Measurements from ENCODE around the gene EDNRA. TPM values are rescaled to one million over a fixed set of nuclear protein-coding genes. Genes with fewer than 3 reads are reported as not detected.

EDNRA gene
- total and polyA plus RNA-seq, 8 donors: 0.58 to 24.6 (median 4.1) TPM; not detected in 1

- no peak for TF ChIP-seq POLR2AphosphoS5 (IDR thresholded peaks at IDR 0.05)
- TF ChIP-seq, protein P1, sequence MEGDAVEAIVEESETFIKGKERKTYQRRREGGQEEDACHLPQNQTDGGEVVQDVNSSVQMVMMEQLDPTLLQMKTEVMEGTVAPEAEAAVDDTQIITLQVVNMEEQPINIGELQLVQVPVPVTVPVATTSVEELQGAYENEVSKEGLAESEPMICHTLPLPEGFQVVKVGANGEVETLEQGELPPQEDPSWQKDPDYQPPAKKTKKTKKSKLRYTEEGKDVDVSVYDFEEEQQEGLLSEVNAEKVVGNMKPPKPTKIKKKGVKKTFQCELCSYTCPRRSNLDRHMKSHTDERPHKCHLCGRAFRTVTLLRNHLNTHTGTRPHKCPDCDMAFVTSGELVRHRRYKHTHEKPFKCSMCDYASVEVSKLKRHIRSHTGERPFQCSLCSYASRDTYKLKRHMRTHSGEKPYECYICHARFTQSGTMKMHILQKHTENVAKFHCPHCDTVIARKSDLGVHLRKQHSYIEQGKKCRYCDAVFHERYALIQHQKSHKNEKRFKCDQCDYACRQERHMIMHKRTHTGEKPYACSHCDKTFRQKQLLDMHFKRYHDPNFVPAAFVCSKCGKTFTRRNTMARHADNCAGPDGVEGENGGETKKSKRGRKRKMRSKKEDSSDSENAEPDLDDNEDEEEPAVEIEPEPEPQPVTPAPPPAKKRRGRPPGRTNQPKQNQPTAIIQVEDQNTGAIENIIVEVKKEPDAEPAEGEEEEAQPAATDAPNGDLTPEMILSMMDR (IDR thresholded peaks at IDR 0.05): no peak
- no peak for TF ChIP-seq EP300 (IDR thresholded peaks at IDR 0.05)
- no peak for TF ChIP-seq POLR2A (IDR thresholded peaks at IDR 0.05)
- DNase-seq: no peak
- no peak overlapping the region for H3K27ac ChIP-seq
- intact Hi-C loops (cut with DNase I; ENCODE audit: low total_unique reads): no loop called here
- no peaks in the 10 kb centered on the region for H3K27me3 ChIP-seq
- no peaks in the 10 kb centered on the region for H3K36me3 ChIP-seq
- no peaks in the 10 kb centered on the region for H3K9me3 ChIP-seq
- H3K4me3 ChIP-seq: no peak overlapping the region
- peaks cover 0 to 9% (median 4%) of the 10 kb centered on the region in 4 donors for H3K4me1 ChIP-seq
Observed at GRCh38 chr4:147487616-147488015, 6.7 kb downstream of the EDNRA start.

DNA sequence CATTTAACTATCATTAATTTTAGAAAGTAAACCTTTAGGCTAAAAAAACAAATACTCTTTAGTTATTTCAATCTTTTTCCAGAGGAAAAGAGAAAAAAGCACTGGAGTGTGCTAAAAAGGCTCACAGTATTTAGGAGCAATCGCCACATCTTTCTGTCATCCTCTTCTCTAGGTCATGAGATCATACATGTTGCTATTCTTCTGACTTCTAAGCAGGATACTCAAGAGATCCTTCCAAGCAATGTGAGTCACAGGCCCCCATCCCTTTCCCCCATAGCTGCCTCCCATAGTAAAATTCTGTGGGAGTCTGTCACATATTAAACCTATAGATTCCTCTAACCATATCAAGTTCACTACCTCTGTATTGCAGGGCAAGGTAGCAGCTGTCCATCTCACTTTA is 7.7 kb downstream of the EDNRA start:
- TF ChIP-seq POLR2AphosphoS5 (IDR thresholded peaks at IDR 0.05) (no peak), POLR2A (IDR thresholded peaks at IDR 0.05) (no peak), EP300 (IDR thresholded peaks at IDR 0.05) (no peak)
- TF ChIP-seq, protein P1 (IDR thresholded peaks at IDR 0.05): no peak
- DNase-seq: no peak
- Histone ChIP-seq H3K9me3 (no peaks in the 10 kb centered on the region), H3K27me3 (no peaks in the 10 kb centered on the region), H3K4me3 (no peak overlapping the region), H3K27ac (no peak overlapping the region), H3K36me3 (no peaks in the 10 kb centered on the region), H3K4me1 (peaks cover 0 to 9% (median 3%) of the 10 kb centered on the region in 4 donors)
- WGBS, 5 donors: 68 to 96% (median 82%) methylated on average over 1 of the region's 1 CpG
- intact Hi-C loops (cut with DNase I; ENCODE audit: low total_unique reads): no loop called here

DNA sequence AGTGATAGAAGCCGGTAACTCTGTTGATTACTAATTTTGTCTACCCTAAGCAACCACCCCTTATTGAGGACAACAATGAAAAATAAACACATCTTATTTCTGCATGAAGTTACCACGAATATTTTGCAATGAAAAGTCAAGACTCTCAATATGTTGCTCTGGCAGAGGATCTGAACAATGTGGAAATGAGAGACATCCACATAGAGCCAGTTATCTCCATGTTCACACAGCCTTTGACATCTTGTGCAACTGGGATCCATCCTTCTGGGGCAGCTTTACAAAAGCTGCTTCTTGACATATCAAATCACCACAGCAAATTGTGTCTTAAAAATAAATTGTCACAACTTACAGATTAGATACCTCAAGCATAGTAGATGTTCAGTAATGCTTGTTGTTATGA is 10.2 kb downstream of the EDNRA start:
- WGBS, 5 donors: 67 to 87% (median 81%) methylated on average over 2 of the region's 2 CpGs
- Histone ChIP-seq H3K27me3 (no peaks in the 10 kb centered on the region), H3K4me3 (no peak overlapping the region), H3K9me3 (no peaks in the 10 kb centered on the region), H3K27ac (no peak overlapping the region), H3K4me1 (peaks cover 0 to 9% (median 3%) of the 10 kb centered on the region in 4 donors), H3K36me3 (no peaks in the 10 kb centered on the region)
- no peak for DNase-seq
- no peak for TF ChIP-seq POLR2A (IDR thresholded peaks at IDR 0.05)
- TF ChIP-seq POLR2AphosphoS5 (IDR thresholded peaks at IDR 0.05): no peak
- TF ChIP-seq, protein P1 (IDR thresholded peaks at IDR 0.05): no peak
- no peak for TF ChIP-seq EP300 (IDR thresholded peaks at IDR 0.05)
- intact Hi-C loops (cut with DNase I; ENCODE audit: low total_unique reads): no loop called here

DNA sequence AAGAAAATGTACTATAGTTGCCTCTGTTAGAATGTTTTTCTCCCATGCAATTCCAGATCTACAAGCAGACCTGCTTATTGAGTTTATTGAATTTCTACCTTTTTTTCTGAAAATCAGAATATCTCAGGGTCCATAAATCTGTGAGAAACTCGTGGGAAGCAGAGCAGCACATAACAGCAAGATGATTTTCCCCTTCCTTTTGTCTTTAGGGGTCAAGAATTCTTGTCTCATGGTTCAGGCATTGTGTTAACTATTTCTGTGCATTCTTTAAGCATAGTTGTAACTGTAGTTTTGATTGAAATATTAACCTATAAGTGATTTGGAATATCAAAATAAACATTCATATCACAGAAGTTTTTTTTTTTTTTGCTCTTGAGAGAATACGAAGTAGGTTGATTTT is 11.4 kb downstream of the EDNRA start:
- no peak for TF ChIP-seq POLR2AphosphoS5 (IDR thresholded peaks at IDR 0.05)
- TF ChIP-seq POLR2A (IDR thresholded peaks at IDR 0.05): no peak
- TF ChIP-seq EP300 (IDR thresholded peaks at IDR 0.05): no peak
- TF ChIP-seq, protein P1 (IDR thresholded peaks at IDR 0.05): no peak
- intact Hi-C loops (cut with DNase I; ENCODE audit: low total_unique reads): no loop called here
- peaks cover 0 to 9% (median 3%) of the 10 kb centered on the region in 4 donors for H3K4me1 ChIP-seq
- H3K27me3 ChIP-seq: no peaks in the 10 kb centered on the region
- no peak for DNase-seq
- H3K9me3 ChIP-seq: no peaks in the 10 kb centered on the region
- H3K4me3 ChIP-seq: no peak overlapping the region
- WGBS, 5 donors: 39 to 61% (median 53%) methylated on average over 2 of the region's 2 CpGs
- no peak overlapping the region for H3K27ac ChIP-seq
- H3K36me3 ChIP-seq: no peaks in the 10 kb centered on the region
